Fibroblast of the aortic adventitia (primary cell): Measurements from ENCODE around the gene C15orf61. TPM values are rescaled to one million over a fixed set of nuclear protein-coding genes. Genes with fewer than 3 reads are reported as not detected.

Experiments
- DNase-seq: peaks from one replicate; pipeline ENCODE4 v3.0.0-alpha.2; 2010; ENCODE audit warnings: low read depth
- H3K4me3 ChIP-seq: 2 replicates; pipeline ENCODE4 v1.5.1; 2011; ENCODE audit warnings: low read depth, mild to moderate bottlenecking, control low read depth, low read length, moderate library complexity
- CTCF ChIP-seq: IDR thresholded peaks from 2 replicates; pipeline ENCODE4 v1.5.1; 2011; ENCODE audit warnings: mild to moderate bottlenecking, low read length, control low read depth, inconsistent platforms; ENCODE audit not compliant: insufficient read depth
- total RNA-seq: library from RNA; depleted of rRNA; stranded (reverse); fragments of >200 nt; gene quantifications from 2 replicates; pipeline ENCODE4 v1.2.3, GENCODE V29; 2012; ENCODE audit warnings: low replicate concordance

C15orf61 gene
- total RNA-seq, 1 donor, result 5.8 TPM

- no peak for TF ChIP-seq CTCF
- H3K4me3 ChIP-seq, result peak within 1 kb of the TSS; percentile 85
- DNase-seq, result peak; percentile 60
These were observed 21.8 kb downstream of the C15orf61 start, which contains the start of gene MAP2K5 for GRCh38 chr15:67542420-67543347. TSS of gene MAP2K5 (plus strand) at chr15:67542703. CDS start at chr15:67543336, 633 bp downstream.

- peak overlapping the region; percentile 85 for H3K4me3 ChIP-seq
- TF ChIP-seq CTCF, result no peak
- no peak for DNase-seq
These were observed 22.4 kb downstream of the C15orf61 start for GRCh38 chr15:67543348-67543718.

GRCh38 chr15:67544475-67544874 is 23.5 kb downstream of the C15orf61 start:
- no peak for TF ChIP-seq CTCF
- DNase-seq, result no peak

GRCh38 chr15:67545864-67546263 is 24.9 kb downstream of the C15orf61 start:
- H3K4me3 ChIP-seq, result no peak overlapping the region
- no peak for DNase-seq
- TF ChIP-seq CTCF, result no peak

More at GRCh38 chr15:67544475-67544874, 23.5 kb downstream of the C15orf61 start:
- H3K4me3 ChIP-seq, result no peak overlapping the region

GRCh38 chr15:67547064-67547463 is 26.1 kb downstream of the C15orf61 start:
- TF ChIP-seq CTCF, result no peak
- DNase-seq, result no peak
- H3K4me3 ChIP-seq, result no peak overlapping the region

GRCh38 chr15:67547836-67548235 is 26.9 kb downstream of the C15orf61 start:
- no peak overlapping the region for H3K4me3 ChIP-seq
- DNase-seq, result no peak
- no peak for TF ChIP-seq CTCF
